ENCODE results near the gene GRK7.

Gene GRK7

GRCh38 chr3:141792495-141792894, 29.3 kb downstream of the GRK7 start:
- H3K4me3 ChIP-seq (ENCODE audit: low read length): no peak overlapping the region
- DNase-seq (ENCODE audit: low read depth): no peak
- TF ChIP-seq CTCF (conservative IDR thresholded peaks at IDR 0.05; ENCODE audit: low read length): no peak

- H3K4me3 ChIP-seq (ENCODE audit: low read length): no peak overlapping the region
- TF ChIP-seq CTCF (conservative IDR thresholded peaks at IDR 0.05; ENCODE audit: low read length): no peak
- DNase-seq (ENCODE audit: low read depth): no peak
These were observed 30.5 kb downstream of the GRK7 start for GRCh38 chr3:141793476-141794260.

GRCh38 chr3:141795276-141795675, 32.1 kb downstream of the GRK7 start:
- no peak for DNase-seq (ENCODE audit: low read depth)
- TF ChIP-seq CTCF (conservative IDR thresholded peaks at IDR 0.05; ENCODE audit: low read length): no peak
- H3K4me3 ChIP-seq (ENCODE audit: low read length): no peak overlapping the region

GRCh38 chr3:141795741-141796080, 32.5 kb downstream of the GRK7 start:
- H3K4me3 ChIP-seq (ENCODE audit: low read length): no peak overlapping the region
- no peak for DNase-seq (ENCODE audit: low read depth)
- no peak for TF ChIP-seq CTCF (conservative IDR thresholded peaks at IDR 0.05; ENCODE audit: low read length)

- no peak overlapping the region; the same call in 1 of the 2 replicates for H3K4me3 ChIP-seq (ENCODE audit: low read length)
- peak; percentile 91 for DNase-seq (ENCODE audit: low read depth)
These were observed 33.1 kb downstream of the GRK7 start for GRCh38 chr3:141796081-141796888.

GRCh38 chr3:141796889-141797781, 33.9 kb downstream of the GRK7 start:
- peak; percentile 49 for DNase-seq (ENCODE audit: low read depth)
- TF ChIP-seq CTCF (conservative IDR thresholded peaks at IDR 0.05; ENCODE audit: low read length): no peak
- peak overlapping the region; percentile 55 for H3K4me3 ChIP-seq (ENCODE audit: low read length)

More at GRCh38 chr3:141796081-141796888, 33.1 kb downstream of the GRK7 start:
- no peak for TF ChIP-seq CTCF (conservative IDR thresholded peaks at IDR 0.05; ENCODE audit: low read length)

Data from AG10803 (cell line).